GM23248 (cell line): ENCODE results near the gene YPEL3. TPM values are rescaled to one million over a fixed set of nuclear protein-coding genes. Genes with fewer than 3 reads are reported as not detected.

Source experiments
- DNase-seq: peaks from one replicate; pipeline ENCODE4 v3.0.0-alpha.2; 2015
- H2AFZ ChIP-seq: fragments of 200-600 bp; sonication (generic); 2 replicates; pipeline ENCODE4 v1.6.1; 2016; ENCODE audit warnings: antibody characterized with exemption
- H3F3A ChIP-seq: fragments of 200-600 bp; sonication (generic); 2 replicates; pipeline ENCODE4 v1.6.1; 2016; ENCODE audit warnings: mild to moderate bottlenecking, antibody characterized with exemption, mixed run types; ENCODE audit not compliant: insufficient read depth
- H3K27ac ChIP-seq: fragments of 200-600 bp; sonication (generic); 2 replicates; pipeline ENCODE4 v1.5.1; 2016; ENCODE audit warnings: mild to moderate bottlenecking
- H3K27me3 ChIP-seq: fragments of 200-600 bp; sonication (generic); replicated peaks from 2 replicates; pipeline ENCODE4 v1.6.1; 2016; ENCODE audit warnings: mild to moderate bottlenecking; ENCODE audit not compliant: insufficient read depth
- H3K36me3 ChIP-seq: fragments of 200-600 bp; sonication (generic); 2 replicates; pipeline ENCODE4 v1.6.1; 2016; ENCODE audit warnings: low read depth, mild to moderate bottlenecking
- H3K4me1 ChIP-seq: fragments of 200-600 bp; sonication (generic); 2 replicates; pipeline ENCODE4 v1.6.1; 2016; ENCODE audit warnings: mild to moderate bottlenecking; ENCODE audit not compliant: insufficient read depth
- H3K4me2 ChIP-seq: fragments of 200-600 bp; sonication (generic); one replicate; pipeline ENCODE4 v1.6.1; 2016; ENCODE audit warnings: mild to moderate bottlenecking; ENCODE audit not compliant: unreplicated experiment
- H3K4me3 ChIP-seq: fragments of 200-600 bp; sonication (generic); 2 replicates; pipeline ENCODE4 v1.5.1; 2016; ENCODE audit warnings: mild to moderate bottlenecking
- H3K79me2 ChIP-seq: fragments of 200-600 bp; sonication (generic); 2 replicates; pipeline ENCODE4 v1.6.1; 2016; ENCODE audit warnings: mild to moderate bottlenecking; ENCODE audit not compliant: insufficient read depth
- H3K9ac ChIP-seq: fragments of 200-600 bp; sonication (generic); 2 replicates; pipeline ENCODE4 v1.6.1; 2016; ENCODE audit warnings: mild to moderate bottlenecking
- H3K9me2 ChIP-seq: fragments of 200-600 bp; sonication (generic); 2 replicates; pipeline ENCODE4 v1.6.1; 2016; ENCODE audit warnings: mixed run types, mild to moderate bottlenecking, moderate library complexity; ENCODE audit not compliant: insufficient read depth
- H3K9me3 ChIP-seq: fragments of 200-600 bp; sonication (generic); one replicate; pipeline ENCODE4 v1.6.1; 2017; ENCODE audit warnings: low read depth
- H4K20me1 ChIP-seq: fragments of 200-600 bp; sonication (generic); 2 replicates; pipeline ENCODE4 v1.6.0; 2016; ENCODE audit not compliant: insufficient read depth
- EZH2 ChIP-seq: fragments of 200-600 bp; sonication (generic); IDR thresholded peaks from 2 replicates; pipeline ENCODE4 v1.6.1; 2018; ENCODE audit warnings: antibody characterized with exemption, mild to moderate bottlenecking; ENCODE audit not compliant: insufficient read depth, poor library complexity, severe bottlenecking
- EZH2phosphoT487 ChIP-seq: fragments of 200-600 bp; sonication (generic); IDR thresholded peaks from 2 replicates; pipeline ENCODE4 v1.6.1; 2018; ENCODE audit warnings: antibody characterized with exemption, moderate library complexity, mild to moderate bottlenecking, low read depth; ENCODE audit not compliant: insufficient read depth
- WGBS, 2 experiments: methylation state at CpG; one replicate each; pipeline ENCODE4 v1.1.6; 2015 to 2017; ENCODE audit warnings: low lambda C conversion rate in 2 of 2, low coverage in 1 of 2; ENCODE audit errors: missing lambda C conversion rate in 2 of 2; 5-methylcytosine and 5-hydroxymethylcytosine counted together
- in situ Hi-C: fragments of 300-500 bp; cut with MboI; formaldehyde crosslinking; loops from 2 replicates; pipeline ENCODE4 v1.15.0; 2020
- polyA plus RNA-seq: library from polyadenylated mRNA; unstranded; fragments of >200 nt; fragmentation: Nextera tagmentation; extraction: Ambion mirVana; gene quantifications from 2 replicates; pipeline ENCODE4 v1.2.1, GENCODE V29; 2016
- total RNA-seq: library from RNA; depleted of rRNA; stranded (reverse); fragments of >200 nt; shearing (Covaris generic); gene quantifications from 2 replicates; pipeline ENCODE4 v1.2.3, GENCODE V29; 2014

Gene YPEL3
- total and polyA plus RNA-seq, 2 experiments from 2014 or later: 100.0 to 200 TPM

DNA sequence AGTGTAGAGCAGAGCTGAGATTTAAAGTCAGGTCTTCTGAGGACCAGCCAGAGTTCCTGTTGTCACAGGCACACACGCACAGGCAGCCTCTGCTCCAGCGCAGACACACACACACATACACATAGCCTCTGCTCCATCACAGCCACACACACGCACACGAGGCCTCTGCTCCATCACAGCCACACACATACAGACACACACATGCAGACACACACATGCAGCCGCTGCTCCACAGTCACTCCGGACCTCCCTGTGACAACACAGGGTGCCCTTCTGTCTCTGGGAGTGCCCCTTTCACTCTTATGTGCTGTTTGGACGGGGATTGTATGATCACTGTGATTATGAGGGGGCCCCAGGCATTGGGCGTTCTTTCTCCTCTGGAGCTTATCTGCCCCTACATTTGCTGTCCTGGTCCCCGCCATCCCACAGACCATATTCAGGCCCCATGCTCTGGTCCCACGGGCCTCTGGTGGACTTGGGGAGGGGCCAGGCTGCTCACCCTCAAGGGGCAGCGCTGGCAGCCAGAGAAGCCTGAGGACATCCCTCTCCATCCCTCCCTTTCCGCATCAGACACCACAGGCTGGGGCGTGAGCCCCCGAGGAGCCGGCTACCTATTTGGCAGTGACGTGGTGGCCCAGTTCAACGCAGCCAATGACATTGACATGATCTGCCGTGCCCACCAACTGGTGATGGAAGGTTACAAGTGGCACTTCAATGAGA, 11.8 kb downstream of the YPEL3 start:
- in situ Hi-C loops: no loop called here
- TF ChIP-seq EZH2: no peak
- no peak for TF ChIP-seq EZH2phosphoT487
- H3K36me3 ChIP-seq: peaks cover 15% of the 10 kb centered on the region; the same call in 1 of the 2 replicates
- no peaks in the 10 kb centered on the region for H3K9me3 ChIP-seq
- H3F3A ChIP-seq: peaks cover 25% of the 10 kb centered on the region
- H4K20me1 ChIP-seq: no peaks in the 10 kb centered on the region
- no peak for DNase-seq
- H2AFZ ChIP-seq: no peak overlapping the region
- WGBS, 2 experiments: 89 to 96% methylated on average over 16 to 18 of the region's 18 CpGs
- no peaks in the 10 kb centered on the region for H3K4me1 ChIP-seq
- H3K79me2 ChIP-seq: peaks cover 41% of the 10 kb centered on the region
- no peak overlapping the region for H3K4me3 ChIP-seq
- H3K4me2 ChIP-seq: no peak overlapping the region
- no peak overlapping the region for H3K9ac ChIP-seq
- H3K27me3 ChIP-seq: no peaks in the 10 kb centered on the region
- H3K9me2 ChIP-seq: no peaks in the 10 kb centered on the region
- no peak overlapping the region for H3K27ac ChIP-seq

DNA sequence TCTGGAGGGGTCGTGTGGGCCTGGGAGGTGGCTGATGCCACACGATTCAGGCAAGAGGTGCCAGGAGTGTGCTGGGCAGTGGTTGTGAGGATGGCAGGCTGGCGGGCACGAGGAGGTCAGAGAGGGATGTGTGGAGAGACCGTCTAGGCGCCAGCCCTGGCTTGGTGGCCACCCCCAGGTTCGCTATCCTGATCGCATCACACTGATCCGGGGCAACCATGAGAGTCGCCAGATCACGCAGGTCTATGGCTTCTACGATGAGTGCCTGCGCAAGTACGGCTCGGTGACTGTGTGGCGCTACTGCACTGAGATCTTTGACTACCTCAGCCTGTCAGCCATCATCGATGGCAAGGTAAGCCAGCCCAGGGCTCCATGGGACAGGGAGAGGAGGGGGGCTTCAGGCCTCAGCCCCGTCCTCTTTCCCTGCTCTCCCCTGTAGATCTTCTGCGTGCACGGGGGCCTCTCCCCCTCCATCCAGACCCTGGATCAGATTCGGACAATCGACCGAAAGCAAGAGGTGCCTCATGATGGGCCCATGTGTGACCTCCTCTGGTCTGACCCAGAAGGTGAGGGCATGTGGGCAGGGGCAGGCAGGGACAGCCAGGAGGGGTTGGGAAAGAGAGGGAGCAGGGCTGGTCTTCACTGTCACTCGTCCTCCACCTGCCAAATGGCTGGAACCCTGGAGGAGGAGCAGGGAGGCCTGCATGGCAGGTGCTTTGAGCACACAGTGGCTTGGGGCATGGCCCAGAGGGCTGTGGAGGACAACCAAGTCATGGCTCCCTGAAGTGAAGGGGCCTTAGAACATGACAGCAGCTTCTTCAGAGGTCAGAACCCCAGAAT, 12.6 kb downstream of the YPEL3 start:
- Histone ChIP-seq H3K4me2 (no peak overlapping the region), H3F3A (peaks cover 23% of the 10 kb centered on the region), H3K27ac (no peak overlapping the region), H2AFZ (no peak overlapping the region), H3K79me2 (peaks cover 50% of the 10 kb centered on the region), H3K36me3 (peaks cover 18% of the 10 kb centered on the region; the same call in 1 of the 2 replicates), H3K27me3 (no peaks in the 10 kb centered on the region), H3K4me1 (no peaks in the 10 kb centered on the region), H3K9ac (no peak overlapping the region), H3K9me3 (no peaks in the 10 kb centered on the region), H4K20me1 (no peaks in the 10 kb centered on the region), H3K9me2 (no peaks in the 10 kb centered on the region), H3K4me3 (no peak overlapping the region)
- 95% methylated on average over 24 of the region's 24 CpGs for WGBS, 2 experiments
- in situ Hi-C loops: no loop called here
- TF ChIP-seq EZH2phosphoT487 (no peak), EZH2 (no peak)
- DNase-seq: no peak

DNA sequence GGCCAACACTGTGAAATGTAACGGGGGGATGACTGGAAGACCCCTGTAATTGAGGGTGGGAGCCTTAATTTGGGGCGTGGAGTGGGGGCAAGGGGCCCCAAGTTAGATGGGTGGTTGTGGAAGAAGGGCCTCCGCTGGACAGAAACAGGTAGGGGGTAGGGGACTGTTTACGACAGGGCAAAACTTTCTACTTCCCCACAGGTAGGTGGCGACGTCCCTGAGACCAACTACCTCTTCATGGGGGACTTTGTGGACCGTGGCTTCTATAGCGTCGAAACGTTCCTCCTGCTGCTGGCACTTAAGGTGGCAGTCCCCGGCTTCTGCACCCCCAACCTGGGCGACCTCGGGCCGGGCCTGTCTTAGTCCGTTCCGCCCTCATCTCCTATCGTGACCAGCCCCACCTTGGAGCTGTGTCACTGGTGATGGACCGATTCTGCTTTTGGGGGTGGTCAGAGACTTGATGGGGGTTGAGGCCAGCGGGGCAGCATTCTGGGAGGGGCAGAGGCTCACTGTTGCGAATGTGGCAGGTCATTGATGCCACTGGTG, 13.4 kb downstream of the YPEL3 start:
- no peak overlapping the region for H3K4me2 ChIP-seq
- H3K27me3 ChIP-seq: no peaks in the 10 kb centered on the region
- WGBS, 2 experiments: 87 to 90% methylated on average over 20 of the region's 20 CpGs
- H3K27ac ChIP-seq: no peak overlapping the region
- H3F3A ChIP-seq: peaks cover 14% of the 10 kb centered on the region
- H3K36me3 ChIP-seq: peaks cover 23% of the 10 kb centered on the region; the same call in 1 of the 2 replicates
- H3K9me2 ChIP-seq: no peaks in the 10 kb centered on the region
- H3K4me3 ChIP-seq: no peak overlapping the region
- H3K9me3 ChIP-seq: no peaks in the 10 kb centered on the region
- H3K4me1 ChIP-seq: peaks cover 4% of the 10 kb centered on the region; the same call in 1 of the 2 replicates
- no peak for DNase-seq
- TF ChIP-seq EZH2 (no peak), EZH2phosphoT487 (no peak)
- H3K9ac ChIP-seq: no peak overlapping the region
- H3K79me2 ChIP-seq: peaks cover 58% of the 10 kb centered on the region
- no peak overlapping the region for H2AFZ ChIP-seq
- in situ Hi-C loops: no loop called here
- no peaks in the 10 kb centered on the region for H4K20me1 ChIP-seq

DNA sequence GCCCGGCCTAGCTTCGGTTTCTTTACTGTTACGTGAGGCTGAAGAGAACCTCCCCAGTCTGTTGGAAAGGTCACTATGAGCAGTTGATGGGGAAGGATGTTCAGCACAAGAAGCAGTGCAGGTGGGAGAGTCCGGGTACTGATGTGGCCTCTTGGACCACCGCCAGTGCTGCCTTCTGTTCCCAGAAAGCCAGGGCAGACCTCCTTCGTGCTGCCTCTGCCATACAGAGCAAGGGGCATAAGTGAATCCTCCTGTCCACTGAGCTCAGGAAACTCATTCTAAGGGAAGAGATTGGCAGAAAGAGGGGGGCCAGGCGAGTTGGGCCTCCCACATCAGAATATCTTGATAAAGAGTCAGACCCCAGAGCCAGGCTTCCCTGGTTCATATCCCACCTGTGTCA, 16.5 kb downstream of the YPEL3 start:
- TF ChIP-seq EZH2phosphoT487 (no peak), EZH2 (no peak)
- 82 to 88% methylated on average over 7 of the region's 7 CpGs for WGBS, 2 experiments
- in situ Hi-C loops: no loop called here

More for the DNA sequence above, 16.5 kb downstream of the YPEL3 start:
- Histone ChIP-seq H3K9me2 (no peaks in the 10 kb centered on the region), H3K36me3 (peaks cover 23% of the 10 kb centered on the region; the same call in 1 of the 2 replicates), H3K4me1 (peaks cover 17% of the 10 kb centered on the region), H3K4me2 (no peak overlapping the region), H4K20me1 (no peaks in the 10 kb centered on the region), H3K79me2 (peaks cover 76% of the 10 kb centered on the region), H2AFZ (no peak overlapping the region), H3K4me3 (no peak overlapping the region), H3K27me3 (no peaks in the 10 kb centered on the region), H3K9ac (no peak overlapping the region), H3K9me3 (no peaks in the 10 kb centered on the region), H3K27ac (no peak overlapping the region), H3F3A (peaks cover 12% of the 10 kb centered on the region)
- DNase-seq: no peak
